GM18861 (cell line): ENCODE data around the gene PARD6A.
"Not testable (repeated sequence)": the region's sequence is repeated elsewhere in the genome, so short reads cannot be mapped to it uniquely, and the experiment has no call there.

Source experiments
- ATAC-seq: cut with Tn5 transposase; IDR thresholded peaks from one replicate; pipeline ENCODE4 v1.9.1; 2021; ENCODE audit not compliant: unreplicated experiment

Gene PARD6A

GRCh38 chr16:67683767-67684166 lies 23.0 kb downstream of the PARD6A start:
- no peak for ATAC-seq

GRCh38 chr16:67685388-67686112 lies 24.8 kb downstream of the PARD6A start:
- ATAC-seq = no peak

- not testable (repeated sequence) for ATAC-seq
Measured at GRCh38 chr16:67693517-67694285, 32.9 kb downstream of the PARD6A start.

GRCh38 chr16:67694611-67695010 lies 33.9 kb downstream of the PARD6A start:
- ATAC-seq = no peak

- ATAC-seq = no peak
Measured at GRCh38 chr16:67697422-67698185, 36.8 kb downstream of the PARD6A start.

- ATAC-seq = no peak
Measured at GRCh38 chr16:67699265-67699664, 38.5 kb downstream of the PARD6A start.

GRCh38 chr16:67701420-67701819 lies 40.7 kb downstream of the PARD6A start:
- no peak for ATAC-seq

- ATAC-seq = no peak
Measured at GRCh38 chr16:67702130-67702529, 41.4 kb downstream of the PARD6A start.

GRCh38 chr16:67703626-67704025 lies 42.9 kb downstream of the PARD6A start:
- ATAC-seq = no peak

- ATAC-seq = no peak
Measured at GRCh38 chr16:67704110-67704509, 43.4 kb downstream of the PARD6A start.

GRCh38 chr16:67707210-67707609 lies 46.5 kb downstream of the PARD6A start:
- no peak for ATAC-seq

- no peak for ATAC-seq
Measured at GRCh38 chr16:67707790-67708189, 47.0 kb downstream of the PARD6A start.

- no peak for ATAC-seq
Measured at GRCh38 chr16:67708368-67708771, 47.6 kb downstream of the PARD6A start.

- no peak for ATAC-seq
Measured at GRCh38 chr16:67709050-67709449, 48.3 kb downstream of the PARD6A start.

GRCh38 chr16:67710607-67711006 lies 49.8 kb downstream of the PARD6A start:
- ATAC-seq = no peak
